ENCODE results near the gene SLC25A43.
"Not testable (repeated sequence)": the region's sequence is repeated elsewhere in the genome, so short reads cannot be mapped to it uniquely, and the experiment has no call there.

SLC25A43 gene

GRCh38 chrX:119398974-119399771 lies at the start of gene SLC25A43:
SLC25A43 (plus strand) TSS chrX:119399336; CDS start chrX:119399404, 68 bp downstream.
- DNase-seq, result peak; percentile 1 to 22

GRCh38 chrX:119359618-119360382 lies 39.3 kb upstream of the SLC25A43 start:
- DNase-seq, result no peak

GRCh38 chrX:119361451-119361850 lies 37.7 kb upstream of the SLC25A43 start:
- not testable (repeated sequence) for DNase-seq

GRCh38 chrX:119362074-119362473 lies 37.1 kb upstream of the SLC25A43 start:
- not testable (repeated sequence) for DNase-seq

GRCh38 chrX:119363391-119363790 lies 35.7 kb upstream of the SLC25A43 start:
- DNase-seq, result no peak

- DNase-seq, result not testable (repeated sequence)
Measured at GRCh38 chrX:119371861-119372260, 27.3 kb upstream of the SLC25A43 start.

GRCh38 chrX:119374736-119375135 lies 24.4 kb upstream of the SLC25A43 start:
- DNase-seq, result no peak

- no peak for DNase-seq
Measured at GRCh38 chrX:119375561-119375960, 23.6 kb upstream of the SLC25A43 start.

- DNase-seq, result no peak
Measured at GRCh38 chrX:119376312-119376711, 22.8 kb upstream of the SLC25A43 start.

- DNase-seq, result no peak
Measured at GRCh38 chrX:119381349-119381944, 17.7 kb upstream of the SLC25A43 start.

GRCh38 chrX:119382606-119383005 lies 16.5 kb upstream of the SLC25A43 start:
- DNase-seq, result no peak

GRCh38 chrX:119386685-119387084 lies 12.5 kb upstream of the SLC25A43 start:
- not testable (repeated sequence) for DNase-seq

- not testable (repeated sequence) for DNase-seq
Measured at GRCh38 chrX:119387426-119387825, 11.7 kb upstream of the SLC25A43 start.

- DNase-seq, result no peak
Measured at GRCh38 chrX:119389214-119389613, 9.9 kb upstream of the SLC25A43 start.

- no peak for DNase-seq
Measured at GRCh38 chrX:119389871-119390501, 9.2 kb upstream of the SLC25A43 start.

GRCh38 chrX:119391279-119391678 lies 7.9 kb upstream of the SLC25A43 start:
- DNase-seq, result no peak

- no peak for DNase-seq
Measured at GRCh38 chrX:119393144-119393543, 6.0 kb upstream of the SLC25A43 start.

GRCh38 chrX:119398587-119398973 lies 556 bp upstream of the SLC25A43 start:
- DNase-seq, result no peak

- no peak for DNase-seq
Measured at GRCh38 chrX:119399772-119400101, 601 bp downstream of the SLC25A43 start.

- no peak for DNase-seq
Measured at GRCh38 chrX:119401569-119401968, 2.4 kb downstream of the SLC25A43 start.

GRCh38 chrX:119402588-119402987 lies 3.5 kb downstream of the SLC25A43 start:
- DNase-seq, result no peak

- DNase-seq, result no peak
Measured at GRCh38 chrX:119406776-119407175, 7.6 kb downstream of the SLC25A43 start.

GRCh38 chrX:119407681-119408080 lies 8.5 kb downstream of the SLC25A43 start:
- DNase-seq, result no peak

All from stimulated activated CD4-positive, alpha-beta T cell treated with anti-CD3 and anti-CD28 coated beads, Interleukin-4, amount 100 ng/mL, for 4 hours (primary cell).